Common myeloid progenitor, CD34-positive (primary cell): Measurements from ENCODE around the gene NKAIN2.

Experiments used
- CTCF ChIA-PET: fragments of 350-600 bp; sonication (Branson Sonifier 250); formaldehyde crosslinking; loops from one replicate; lab custom pipeline; 2021; ENCODE audit warnings: antibody characterized with exemption; lab: Charles Lee
- POLR2A ChIA-PET: fragments of 350-600 bp; sonication (Branson Sonifier 250); formaldehyde crosslinking; loops from one replicate; lab custom pipeline; 2021; ENCODE audit warnings: antibody characterized with exemption; lab: Charles Lee
- DNase-seq, 3 donors: peaks; one replicate each; pipeline versions ENCODE4 v3.0.0 to v3.0.0-alpha.2; 2013
- H3K27ac ChIP-seq, 2 experiments: 1 replicate in 1 of 2; 2 replicates in 1 of 2; pipeline ENCODE4 v1.7.0; 2013; ENCODE audit warnings: inconsistent platforms in 2 of 2, low read length in 2 of 2, mild to moderate bottlenecking in 2 of 2, low read depth in 1 of 2, moderate library complexity in 1 of 2; ENCODE audit not compliant: severe bottlenecking in 2 of 2, insufficient read depth in 1 of 2, poor library complexity in 1 of 2
- H3K27me3 ChIP-seq, 5 experiments: replicated peaks in 2 of 5; 1 replicate in 3 of 5; 2 replicates in 2 of 5; pipeline versions ENCODE4 v1.6.1 to v1.7.0; 2013; ENCODE audit warnings: low read length in 4 of 5, mild to moderate bottlenecking in 2 of 5, moderate library complexity in 2 of 5, inconsistent platforms in 1 of 5; ENCODE audit not compliant: insufficient read depth in 5 of 5, control insufficient read depth in 4 of 5
- H3K36me3 ChIP-seq, 4 experiments: 1 replicate in 2 of 4; 2 replicates in 2 of 4; pipeline versions ENCODE4 v1.6.1 to v1.7.0; 2013; ENCODE audit warnings: low read length in 3 of 4, control low read depth in 1 of 4, mild to moderate bottlenecking in 1 of 4; ENCODE audit not compliant: control insufficient read depth in 4 of 4, insufficient read depth in 4 of 4
- H3K4me1 ChIP-seq, 4 experiments: 1 replicate in 3 of 4; 2 replicates in 1 of 4; pipeline versions ENCODE4 v1.6.1 to v1.7.1; 2013; ENCODE audit warnings: low read length in 3 of 4, mild to moderate bottlenecking in 3 of 4, control low read depth in 1 of 4, inconsistent platforms in 1 of 4, moderate library complexity in 1 of 4; ENCODE audit not compliant: control insufficient read depth in 4 of 4, insufficient read depth in 4 of 4; ENCODE audit errors: control extremely low read depth in 1 of 4
- H3K4me3 ChIP-seq, 7 experiments: 1 replicate in 4 of 7; 2 replicates in 3 of 7; pipeline versions ENCODE4 v1.5.1 to v1.7.0; 2013; ENCODE audit warnings: mild to moderate bottlenecking in 7 of 7, low read length in 6 of 7, moderate library complexity in 6 of 7, inconsistent platforms in 2 of 7, low read depth in 2 of 7, control low read depth in 1 of 7; ENCODE audit not compliant: insufficient read depth in 4 of 7, control insufficient read depth in 1 of 7; ENCODE audit errors: extremely low read depth in 1 of 7
- H3K9me3 ChIP-seq, 5 experiments: 1 replicate in 4 of 5; 2 replicates in 1 of 5; pipeline versions ENCODE4 v1.6.1 to v1.7.1; 2013; ENCODE audit warnings: low read length in 4 of 5, mild to moderate bottlenecking in 2 of 5, inconsistent platforms in 1 of 5, low read depth in 1 of 5, moderate library complexity in 1 of 5; ENCODE audit not compliant: control insufficient read depth in 4 of 5, insufficient read depth in 2 of 5; ENCODE audit errors: control extremely low read depth in 1 of 5
- WGBS: methylation state at CpG from one replicate; pipeline ENCODE4 v1.1.5; 2013; ENCODE audit not compliant: insufficient coverage; 5-methylcytosine and 5-hydroxymethylcytosine counted together

NKAIN2 gene

GRCh38 chr6:124026694-124027093 lies 223.0 kb downstream of the NKAIN2 start:
- no peaks in the 10 kb centered on the region for H3K9me3 ChIP-seq
- H3K4me3 ChIP-seq: peak overlapping the region in 3 of 7 experiments; percentile 26 to 68 (median 37)
- DNase-seq: peak; percentile 8 to 77 (median 73)
- H3K27ac ChIP-seq: no peak overlapping the region
- H3K27me3 ChIP-seq: no peaks in the 10 kb centered on the region
- H3K4me1 ChIP-seq: peaks cover 0 to 13% (median 5%) of the 10 kb centered on the region in 4 experiments
- POLR2A ChIA-PET: interaction anchor here (0.7 kb wide), 1 partner anchor 1224 kb away, joined by 6 read pairs; no protein-coding TSS in a partner anchor
- 57% methylated on average over 2 of the region's 2 CpGs for WGBS
- H3K36me3 ChIP-seq: no peaks in the 10 kb centered on the region
- CTCF ChIA-PET: interaction anchor here (1.1 kb wide), 1 partner anchor 89 kb away, joined by 3 read pairs; no protein-coding TSS in a partner anchor

- ChIA-PET POLR2A (no interaction called here), CTCF (interaction anchor here (1.1 kb wide), 1 partner anchor 90 kb away, joined by 3 read pairs; no protein-coding TSS in a partner anchor)
- Histone ChIP-seq H3K27me3 (no peaks in the 10 kb centered on the region), H3K9me3 (no peaks in the 10 kb centered on the region), H3K4me3 (peak overlapping the region in 1 of 7 experiments; percentile 1), H3K36me3 (no peaks in the 10 kb centered on the region), H3K4me1 (peaks cover 0 to 13% (median 5%) of the 10 kb centered on the region in 4 experiments), H3K27ac (no peak overlapping the region)
- 97% methylated on average over 5 of the region's 7 CpGs for WGBS
- no peak for DNase-seq
Observed at GRCh38 chr6:124027392-124027791, 223.7 kb downstream of the NKAIN2 start.

GRCh38 chr6:124028117-124028516 lies 224.5 kb downstream of the NKAIN2 start:
- H3K4me3 ChIP-seq: no peak overlapping the region
- H3K36me3 ChIP-seq: no peaks in the 10 kb centered on the region
- WGBS: no CpG with 5 or more reads among the region's 2 CpGs
- peaks cover 0 to 13% (median 5%) of the 10 kb centered on the region in 4 experiments for H3K4me1 ChIP-seq
- H3K27me3 ChIP-seq: no peaks in the 10 kb centered on the region
- no peaks in the 10 kb centered on the region for H3K9me3 ChIP-seq
- POLR2A ChIA-PET: no interaction called here
- no peak overlapping the region for H3K27ac ChIP-seq
- no peak for DNase-seq
- CTCF ChIA-PET: no interaction called here

- POLR2A ChIA-PET: no interaction called here
- H3K9me3 ChIP-seq: peaks cover 0 to 2% (median 0%) of the 10 kb centered on the region in 5 experiments
- peaks cover 0 to 2% (median 0%) of the 10 kb centered on the region in 4 experiments for H3K36me3 ChIP-seq
- H3K4me3 ChIP-seq: no peak overlapping the region
- H3K4me1 ChIP-seq: peaks cover 0 to 13% (median 5%) of the 10 kb centered on the region in 4 experiments
- CTCF ChIA-PET: no interaction called here
- WGBS: 75% methylated on average over 4 of the region's 5 CpGs
- DNase-seq: peak in 1 of 3 donors; percentile 20
- H3K27me3 ChIP-seq: no peaks in the 10 kb centered on the region
- no peak overlapping the region for H3K27ac ChIP-seq
Observed at GRCh38 chr6:124029567-124029966, 225.9 kb downstream of the NKAIN2 start.

- Histone ChIP-seq H3K27ac (no peak overlapping the region), H3K27me3 (no peaks in the 10 kb centered on the region), H3K36me3 (peaks cover 0 to 2% (median 0%) of the 10 kb centered on the region in 4 experiments), H3K4me3 (no peak overlapping the region), H3K9me3 (peaks cover 0 to 2% (median 0%) of the 10 kb centered on the region in 5 experiments), H3K4me1 (no peaks in the 10 kb centered on the region)
- ChIA-PET POLR2A (no interaction called here), CTCF (no interaction called here)
- 100% methylated on average over 3 of the region's 3 CpGs for WGBS
- no peak for DNase-seq
Observed at GRCh38 chr6:124033501-124033900, 229.8 kb downstream of the NKAIN2 start.

- H3K27ac ChIP-seq: no peak overlapping the region
- no peaks in the 10 kb centered on the region for H3K27me3 ChIP-seq
- H3K36me3 ChIP-seq: peaks cover 0 to 2% (median 0%) of the 10 kb centered on the region in 4 experiments
- H3K4me1 ChIP-seq: peaks cover 0 to 3% (median 0%) of the 10 kb centered on the region in 4 experiments
- ChIA-PET CTCF (interaction anchor here (1.5 kb wide), 1 partner anchor 20 kb away, joined by 3 read pairs; no protein-coding TSS in a partner anchor), POLR2A (no interaction called here)
- no peak for DNase-seq
- peaks cover 0 to 2% (median 0%) of the 10 kb centered on the region in 5 experiments for H3K9me3 ChIP-seq
- WGBS: no CpG with 5 or more reads among the region's 2 CpGs
- H3K4me3 ChIP-seq: no peak overlapping the region
Observed at GRCh38 chr6:124036384-124036783, 232.7 kb downstream of the NKAIN2 start.

GRCh38 chr6:124040655-124041054 lies 237.0 kb downstream of the NKAIN2 start:
- no peak overlapping the region for H3K27ac ChIP-seq
- no peak overlapping the region for H3K4me3 ChIP-seq
- no CpG with 5 or more reads among the region's 2 CpGs for WGBS
- H3K36me3 ChIP-seq: no peaks in the 10 kb centered on the region
- CTCF ChIA-PET: no interaction called here
- peaks cover 0 to 3% (median 0%) of the 10 kb centered on the region in 4 experiments for H3K4me1 ChIP-seq
- peak; percentile 9 to 64 (median 34) for DNase-seq
- no peaks in the 10 kb centered on the region for H3K27me3 ChIP-seq
- POLR2A ChIA-PET: no interaction called here
- no peaks in the 10 kb centered on the region for H3K9me3 ChIP-seq
